ENCODE measurements around the gene USE1.

DNA sequence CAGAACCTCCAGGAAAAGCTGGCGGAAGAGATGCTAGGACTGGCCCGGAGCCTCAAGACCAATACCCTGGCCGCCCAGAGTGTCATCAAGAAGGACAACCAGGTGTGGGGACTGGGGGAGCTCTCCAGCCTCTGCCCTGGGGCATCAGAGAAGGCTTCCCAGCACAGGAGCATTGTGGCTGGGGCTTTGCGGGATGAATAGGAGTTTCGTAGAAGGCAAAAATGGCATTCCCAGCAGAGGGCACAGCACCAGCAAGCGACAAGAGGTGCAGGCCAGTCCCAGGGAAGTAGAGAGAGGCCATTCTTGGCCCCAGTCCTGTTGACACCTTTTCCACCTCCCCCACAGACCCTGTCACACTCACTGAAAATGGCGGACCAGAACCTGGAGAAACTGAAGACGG, 4.1 kb downstream of the USE1 start:
- TF ChIP-seq POLR2A (IDR thresholded peaks at IDR 0.05) = no peak
- TF ChIP-seq, protein P1, sequence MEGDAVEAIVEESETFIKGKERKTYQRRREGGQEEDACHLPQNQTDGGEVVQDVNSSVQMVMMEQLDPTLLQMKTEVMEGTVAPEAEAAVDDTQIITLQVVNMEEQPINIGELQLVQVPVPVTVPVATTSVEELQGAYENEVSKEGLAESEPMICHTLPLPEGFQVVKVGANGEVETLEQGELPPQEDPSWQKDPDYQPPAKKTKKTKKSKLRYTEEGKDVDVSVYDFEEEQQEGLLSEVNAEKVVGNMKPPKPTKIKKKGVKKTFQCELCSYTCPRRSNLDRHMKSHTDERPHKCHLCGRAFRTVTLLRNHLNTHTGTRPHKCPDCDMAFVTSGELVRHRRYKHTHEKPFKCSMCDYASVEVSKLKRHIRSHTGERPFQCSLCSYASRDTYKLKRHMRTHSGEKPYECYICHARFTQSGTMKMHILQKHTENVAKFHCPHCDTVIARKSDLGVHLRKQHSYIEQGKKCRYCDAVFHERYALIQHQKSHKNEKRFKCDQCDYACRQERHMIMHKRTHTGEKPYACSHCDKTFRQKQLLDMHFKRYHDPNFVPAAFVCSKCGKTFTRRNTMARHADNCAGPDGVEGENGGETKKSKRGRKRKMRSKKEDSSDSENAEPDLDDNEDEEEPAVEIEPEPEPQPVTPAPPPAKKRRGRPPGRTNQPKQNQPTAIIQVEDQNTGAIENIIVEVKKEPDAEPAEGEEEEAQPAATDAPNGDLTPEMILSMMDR (IDR thresholded peaks at IDR 0.05) = no peak
